Suprapubic skin (tissue), 3 donors: ENCODE results near the gene SLC4A9.

Experiments used
- CTCF ChIP-seq, 2 donors: fragments of 200-600 bp in 1 of 2; fragments of 450-650 bp in 1 of 2; sonication (generic) in 1 of 2; IDR thresholded peaks; one replicate each; pipeline ENCODE4 v1.5.1; 2016 to 2019; ENCODE audit warnings: antibody characterized with exemption in 2 of 2, mild to moderate bottlenecking in 1 of 2, moderate library complexity in 1 of 2
- EP300 ChIP-seq: sonication (generic); formaldehyde crosslinking; IDR thresholded peaks from one replicate; pipeline ENCODE4 v1.6.1; 2017; ENCODE audit warnings: antibody characterized with exemption

GRCh38 chr5:140383300-140383699 lies 23.3 kb downstream of the SLC4A9 start:
- no peak for TF ChIP-seq EP300
- no peak for TF ChIP-seq CTCF (IDR thresholded peaks at IDR 0.05)
